Measurements from ENCODE around the gene IGLL1.
"Not testable (repeated sequence)": the region's sequence is repeated elsewhere in the genome, so short reads cannot be mapped to it uniquely, and the experiment has no call there.

The IGLL1 gene

DNA sequence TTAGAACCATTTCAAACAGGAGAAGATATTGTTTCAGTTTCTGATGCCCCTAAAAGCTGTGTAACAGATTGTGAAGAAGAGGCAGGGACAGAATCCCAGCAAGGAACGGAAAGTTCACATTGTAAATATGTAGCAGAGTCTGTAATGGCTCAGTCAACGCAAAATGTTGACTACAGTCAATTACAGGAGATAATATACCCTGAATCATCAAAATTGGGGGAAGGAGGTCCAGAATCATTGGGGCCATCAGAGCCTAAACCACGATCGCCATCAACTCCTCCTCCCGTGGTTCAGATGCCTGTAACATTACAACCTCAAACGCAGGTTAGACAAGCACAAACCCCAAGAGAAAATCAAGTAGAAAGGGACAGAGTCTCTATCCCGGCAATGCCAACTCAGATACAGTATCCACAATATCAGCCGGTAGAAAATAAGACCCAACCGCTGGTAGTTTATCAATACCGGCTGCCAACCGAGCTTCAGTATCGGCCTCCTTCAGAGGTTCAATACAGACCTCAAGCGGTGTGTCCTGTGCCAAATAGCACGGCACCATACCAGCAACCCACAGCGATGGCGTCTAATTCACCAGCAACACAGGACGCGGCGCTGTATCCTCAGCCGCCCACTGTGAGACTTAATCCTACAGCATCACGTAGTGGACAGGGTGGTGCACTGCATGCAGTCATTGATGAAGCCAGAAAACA, 40.8 kb downstream of the IGLL1 start:
- peak; percentile 67 for DNase-seq

DNA sequence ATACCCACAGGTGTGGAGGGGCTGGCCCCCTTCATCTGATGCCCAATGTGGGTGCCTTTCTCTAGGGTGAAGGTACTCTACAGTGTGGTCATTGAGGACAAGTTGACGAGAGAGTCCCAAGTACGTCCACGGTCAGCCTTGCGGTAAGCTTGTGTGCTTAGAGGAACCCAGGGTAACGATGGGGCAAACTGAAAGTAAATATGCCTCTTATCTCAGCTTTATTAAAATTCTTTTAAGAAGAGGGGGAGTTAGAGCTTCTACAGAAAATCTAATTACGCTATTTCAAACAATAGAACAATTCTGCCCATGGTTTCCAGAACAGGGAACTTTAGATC, 41.4 kb downstream of the IGLL1 start:
- not testable (repeated sequence) for DNase-seq

DNA sequence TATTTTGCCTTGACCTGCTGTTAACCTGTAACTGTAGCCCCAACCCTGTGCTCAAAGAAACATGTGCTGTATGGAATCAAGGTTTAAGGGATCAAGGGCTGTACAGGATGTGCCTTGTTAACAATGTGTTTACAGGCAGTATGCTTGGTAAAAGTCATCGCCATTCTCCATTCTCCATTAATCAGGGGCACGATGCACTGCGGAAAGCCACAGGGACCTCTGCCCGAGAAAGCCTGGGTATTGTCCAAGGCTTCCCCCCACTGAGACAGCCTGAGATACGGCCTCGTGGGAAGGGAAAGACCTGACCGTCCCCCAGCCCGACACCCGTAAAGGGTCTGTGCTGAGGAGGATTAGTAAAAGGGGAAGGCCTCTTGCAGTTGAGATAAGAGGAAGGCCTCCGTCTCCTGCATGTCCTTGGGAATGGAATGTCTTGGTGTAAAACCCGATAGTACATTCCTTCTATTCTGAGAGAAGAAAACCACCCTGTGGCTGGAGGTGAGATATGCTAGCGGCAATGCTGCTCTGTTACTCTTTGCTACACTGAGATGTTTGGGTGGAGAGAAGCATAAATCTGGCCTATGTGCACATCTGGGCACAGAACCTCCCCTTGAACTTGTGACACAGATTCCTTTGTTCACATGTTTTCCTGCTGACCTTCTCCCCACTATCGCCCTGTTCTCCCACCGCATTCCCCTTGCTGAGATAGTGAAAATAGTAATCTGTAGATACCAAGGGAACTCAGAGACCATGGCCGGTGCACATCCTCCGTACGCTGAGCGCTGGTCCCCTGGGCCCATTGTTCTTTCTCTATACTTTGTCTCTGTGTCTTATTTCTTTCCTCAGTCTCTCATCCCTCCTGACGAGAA, 42.0 kb downstream of the IGLL1 start:
- DNase-seq, result not testable (repeated sequence)

DNA sequence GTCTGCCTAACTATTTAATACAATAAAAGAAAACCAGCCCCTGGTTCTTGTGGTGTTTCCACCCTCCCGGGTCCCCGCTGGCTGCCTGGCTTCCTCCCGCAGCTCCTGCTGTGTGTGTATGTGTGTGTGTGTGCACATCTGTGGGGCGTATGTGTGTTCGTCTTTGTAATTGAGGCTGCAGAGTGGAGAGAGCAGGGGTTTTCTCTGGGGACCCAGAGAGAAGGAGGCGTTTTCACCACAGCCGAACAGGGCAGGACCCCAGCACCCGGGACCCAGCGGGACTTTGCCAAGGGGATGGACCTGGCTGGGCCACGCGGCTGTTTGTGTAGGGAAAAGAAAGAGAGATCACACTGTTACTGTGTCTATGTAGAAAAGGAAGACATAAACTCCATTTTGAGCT, 42.7 kb downstream of the IGLL1 start:
- no peak for DNase-seq

DNA sequence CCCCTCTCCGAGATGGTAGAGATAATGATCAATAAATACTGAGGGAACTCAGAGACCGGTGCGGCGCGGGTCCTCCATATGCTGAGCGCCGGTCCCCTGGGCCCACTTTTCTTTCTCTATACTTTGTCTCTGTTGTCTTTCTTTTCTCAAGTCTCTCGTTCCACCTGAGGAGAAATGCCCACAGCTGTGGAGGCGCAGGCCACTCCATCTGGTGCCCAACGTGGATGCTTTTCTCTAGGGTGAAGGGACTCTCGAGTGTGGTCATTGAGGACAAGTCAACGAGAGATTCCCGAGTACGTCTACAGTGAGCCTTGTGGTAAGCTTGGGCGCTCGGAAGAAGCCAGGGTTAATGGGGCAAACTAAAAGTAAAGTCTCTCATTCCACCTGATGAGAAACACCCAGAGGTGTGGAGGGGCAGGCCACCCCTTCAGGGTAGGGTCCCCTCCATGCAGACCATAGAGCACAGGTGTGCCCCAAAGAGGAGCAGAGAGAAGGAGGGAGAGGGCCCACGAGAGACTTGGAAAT, 43.2 kb downstream of the IGLL1 start:
- no peak for DNase-seq

DNA sequence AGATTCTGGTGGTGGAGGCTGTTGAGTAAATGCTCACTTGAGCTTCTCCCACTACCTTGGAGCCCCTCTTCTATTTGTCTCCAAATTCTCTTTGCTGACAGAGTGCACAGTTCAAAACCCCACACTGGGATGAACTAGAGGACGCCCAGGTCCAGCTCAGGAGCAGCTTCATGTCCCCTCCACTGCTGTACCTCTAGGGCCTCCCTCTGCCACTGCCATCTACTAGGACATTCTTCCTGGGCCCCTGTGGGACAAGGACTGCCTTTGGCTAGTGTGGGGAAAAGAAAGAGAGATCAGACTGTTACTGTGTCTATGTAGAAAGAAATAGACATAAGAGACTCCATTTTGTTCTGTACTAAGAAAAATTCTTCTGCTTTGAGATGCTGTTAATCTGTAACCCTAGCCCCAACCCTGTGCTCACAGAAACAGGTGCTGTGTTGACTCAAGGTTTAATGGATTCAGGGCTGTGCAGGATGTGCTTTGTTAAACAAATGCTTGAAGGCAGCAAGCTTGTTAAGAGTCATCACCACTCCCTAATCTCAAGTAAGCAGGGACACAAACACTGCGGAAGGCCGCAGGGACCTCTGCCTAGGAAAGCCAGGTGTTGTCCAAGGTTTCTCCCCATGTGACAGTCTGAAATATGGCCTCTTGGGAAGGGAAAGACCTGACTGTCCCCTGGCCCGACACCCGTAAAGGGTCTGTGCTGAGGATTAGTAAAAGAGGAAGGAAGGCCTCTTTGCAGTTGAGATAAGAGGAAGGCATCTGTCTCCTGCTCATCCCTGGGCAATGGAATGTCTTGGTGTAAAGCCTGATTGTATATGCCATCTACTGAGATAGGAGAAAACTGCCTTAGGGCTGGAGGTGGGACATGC, 44.1 kb downstream of the IGLL1 start:
- peak; percentile 14 for DNase-seq

DNA sequence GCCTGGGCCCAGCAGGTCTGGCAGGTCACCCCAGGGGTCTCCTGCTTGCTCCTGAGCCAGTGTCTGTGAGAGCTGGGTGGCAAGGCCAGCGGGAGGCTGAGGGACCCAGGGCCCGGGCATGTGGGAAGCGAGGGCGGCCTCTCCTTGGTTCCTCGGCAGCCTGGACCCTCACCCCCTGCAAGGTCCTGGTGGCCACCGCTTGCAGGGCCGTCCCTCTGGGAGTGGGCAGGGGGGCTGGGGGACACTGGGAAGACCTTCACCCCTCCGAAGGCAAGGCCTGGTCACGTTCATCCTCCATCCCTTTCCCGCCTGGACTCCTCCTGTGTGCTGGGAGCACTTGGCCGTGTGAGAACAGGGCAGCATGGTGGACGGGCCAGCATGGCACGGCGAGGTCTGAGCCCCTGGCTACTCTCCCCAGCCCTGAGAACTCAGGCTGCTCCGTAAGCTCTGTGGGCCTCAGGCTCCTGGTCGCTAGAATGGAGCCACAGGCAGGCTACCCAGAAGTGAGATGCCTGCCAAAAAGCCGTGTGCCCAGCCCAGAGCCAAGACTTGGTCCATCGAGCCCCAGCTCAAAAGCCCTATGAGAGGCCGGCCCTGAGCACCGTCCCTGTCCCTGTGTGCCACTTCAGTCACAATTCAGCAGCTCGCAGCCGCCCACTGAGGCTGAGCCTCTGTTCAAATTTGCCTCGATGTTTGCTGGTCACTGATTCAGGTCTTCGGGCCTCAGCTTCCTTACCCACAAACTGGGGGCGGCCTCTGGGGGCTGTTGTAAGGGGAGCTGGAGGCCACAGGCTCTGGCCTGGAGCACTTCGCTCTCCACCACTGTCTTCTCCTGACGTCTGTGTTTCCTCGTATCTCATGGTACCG, 45.0 kb downstream of the IGLL1 start:
- DNase-seq, result no peak

DNA sequence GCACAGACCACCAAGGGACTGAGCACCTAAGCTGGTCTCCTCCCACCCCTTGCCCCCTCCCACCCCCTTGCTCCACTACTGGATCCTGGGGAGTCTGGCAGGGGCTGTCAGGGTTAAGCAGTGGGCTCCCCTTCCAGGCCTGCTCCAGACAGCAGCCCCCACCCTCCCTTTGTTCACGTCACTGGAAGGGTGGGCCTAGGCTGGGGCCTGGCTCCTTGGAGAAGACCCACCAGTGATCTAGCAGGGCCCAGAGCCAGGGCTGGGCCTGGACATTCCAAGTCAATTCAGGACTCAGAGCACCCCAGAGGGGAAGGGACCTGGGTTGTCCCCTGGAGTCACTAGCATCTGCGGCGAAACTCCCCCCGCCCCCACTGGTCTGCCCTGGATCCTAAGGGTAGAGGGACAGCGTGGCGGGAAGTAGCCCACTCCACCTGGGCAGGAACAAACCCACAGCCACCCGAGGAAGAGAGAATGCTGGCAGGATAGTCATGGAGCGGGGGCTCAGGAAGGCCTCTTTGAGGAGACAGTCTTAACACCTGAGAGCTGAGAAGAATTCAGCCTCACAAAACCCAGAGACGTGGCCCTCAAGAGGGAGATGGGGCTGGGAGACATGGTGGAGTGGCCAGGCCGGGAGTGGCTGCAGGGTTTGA, 45.8 kb downstream of the IGLL1 start:
- DNase-seq, result no peak

DNA sequence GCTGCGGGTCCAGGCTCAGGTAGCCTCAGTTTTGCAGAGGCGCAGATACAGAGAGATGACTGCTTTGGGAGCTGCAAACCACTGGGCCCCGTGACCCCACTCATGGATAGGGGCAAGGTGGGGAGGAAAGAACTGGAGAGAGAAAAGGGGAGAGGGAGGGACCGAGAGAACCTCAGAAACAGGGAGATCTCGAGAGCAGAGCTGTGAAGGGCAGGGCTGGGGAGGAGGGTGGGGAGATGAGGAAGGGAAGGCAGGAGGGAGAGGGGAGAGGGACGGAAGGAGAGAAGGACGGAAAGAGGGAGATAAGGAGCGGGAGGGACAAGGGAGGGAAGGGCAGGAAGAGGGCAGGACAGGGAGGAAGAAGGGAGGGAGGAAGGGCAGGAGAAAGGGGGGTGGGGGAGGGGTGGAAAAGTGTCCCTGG, 46.3 kb downstream of the IGLL1 start:
- no peak for DNase-seq

DNA sequence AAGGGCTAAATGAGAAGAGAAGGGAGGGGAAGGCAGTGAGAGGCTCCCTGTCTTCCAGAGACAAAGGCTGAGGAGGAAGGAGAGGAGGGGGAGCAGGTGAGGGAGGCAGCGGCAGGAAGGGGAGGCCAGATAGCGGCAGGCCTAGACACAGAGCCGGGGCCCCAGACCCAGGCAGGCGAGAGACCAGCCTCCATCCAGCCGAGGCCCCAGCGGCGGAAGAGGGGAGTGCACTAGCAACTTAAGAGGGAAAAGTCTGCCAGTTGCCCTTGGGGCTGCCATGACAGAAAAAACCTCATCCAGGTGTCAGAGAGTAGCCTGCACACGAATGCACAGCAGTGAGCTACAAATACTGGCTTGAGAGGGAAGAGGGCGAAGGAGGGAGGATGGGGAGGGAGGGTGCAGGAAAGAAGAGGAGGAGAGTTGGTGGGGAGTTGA, 46.7 kb downstream of the IGLL1 start:
- DNase-seq, result no peak

DNA sequence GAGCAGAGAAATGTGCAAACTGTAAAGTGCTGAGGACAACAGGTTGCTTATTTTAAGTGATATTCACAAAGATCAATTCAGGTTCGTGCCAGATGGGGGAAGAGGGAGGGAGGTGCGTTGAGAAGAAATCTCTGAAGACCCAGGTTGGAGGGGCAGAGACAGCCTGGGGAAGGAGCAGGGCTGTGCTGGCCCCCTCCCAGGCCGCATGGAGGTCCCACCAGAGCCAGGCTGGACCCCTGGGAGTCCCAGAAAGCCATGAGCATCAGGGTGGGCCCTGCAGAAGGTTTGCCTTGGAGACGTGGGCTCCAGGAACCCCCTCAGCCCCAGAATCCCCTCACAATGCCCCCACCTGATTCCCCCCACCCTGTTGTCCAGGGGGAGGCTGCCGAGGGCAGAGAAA, 47.4 kb downstream of the IGLL1 start:
- DNase-seq, result no peak

DNA sequence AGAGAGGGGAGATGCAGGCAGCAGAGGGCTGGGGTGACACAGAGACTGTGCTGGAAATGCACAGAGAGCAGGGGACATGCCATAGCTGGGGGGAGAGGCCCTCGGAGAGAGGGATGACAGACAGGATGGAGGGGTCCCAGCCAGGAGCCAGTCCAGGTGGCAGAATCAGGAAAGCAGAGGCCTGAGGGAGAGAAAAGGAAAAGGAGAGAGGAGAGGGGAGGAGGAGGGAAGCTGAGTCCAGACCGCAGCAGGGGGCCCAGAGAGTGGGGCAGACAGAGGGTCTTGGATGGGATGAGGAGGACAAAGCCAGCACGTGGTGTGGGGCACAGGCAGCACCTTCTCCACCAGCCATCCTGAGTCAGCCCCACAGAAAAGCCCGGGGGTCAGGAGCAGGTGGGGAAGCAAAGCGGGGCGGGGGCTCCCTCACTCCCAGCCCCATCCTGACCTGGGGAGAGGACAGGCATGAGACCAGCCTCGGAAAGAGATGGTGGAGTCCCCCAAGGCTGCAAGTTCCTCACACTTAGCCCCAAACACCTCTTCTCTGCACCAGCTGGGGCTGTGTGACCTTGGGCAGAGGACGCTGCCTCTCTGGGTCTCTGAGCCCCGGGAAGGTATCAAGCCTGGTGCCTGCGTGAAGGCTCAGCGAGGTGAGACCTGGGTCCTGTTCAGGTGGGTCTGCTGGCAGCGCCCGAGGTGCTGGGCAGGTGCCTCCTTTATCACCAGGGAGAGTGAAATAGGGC, 48.0 kb downstream of the IGLL1 start:
- DNase-seq, result no peak

DNA sequence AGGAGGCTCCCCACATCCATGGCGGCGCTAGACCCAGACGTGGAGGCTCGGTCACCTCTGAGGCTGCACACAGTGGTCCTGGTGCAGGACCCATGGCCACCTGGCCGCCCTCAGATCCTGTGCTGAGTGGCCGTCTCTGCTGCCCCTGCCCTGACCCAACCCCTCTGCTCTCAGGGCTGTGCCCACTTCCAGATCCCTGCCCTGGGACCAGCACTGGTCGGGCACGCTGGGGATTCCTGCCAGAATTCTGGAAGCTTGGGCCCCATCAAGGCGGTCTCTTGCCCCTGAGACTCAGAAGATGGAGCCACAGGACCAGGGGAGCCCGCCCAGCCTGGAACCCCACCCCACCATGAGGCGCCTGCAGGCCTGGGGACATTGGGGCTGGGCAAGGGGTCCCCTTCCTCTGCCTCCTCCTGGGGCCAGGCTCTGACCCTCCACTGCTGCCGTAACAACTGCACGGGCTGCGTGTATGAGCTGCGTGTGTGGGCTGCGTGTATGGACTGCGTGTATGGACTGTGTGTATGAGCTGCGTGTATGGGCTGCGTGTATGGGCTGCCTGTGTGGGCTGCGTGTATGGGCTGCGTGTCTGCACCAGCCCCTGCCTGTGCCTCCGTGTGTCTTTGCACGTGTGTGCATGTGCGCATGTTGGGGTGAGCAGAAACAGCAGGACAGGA, 48.7 kb downstream of the IGLL1 start:
- no peak for DNase-seq

DNA sequence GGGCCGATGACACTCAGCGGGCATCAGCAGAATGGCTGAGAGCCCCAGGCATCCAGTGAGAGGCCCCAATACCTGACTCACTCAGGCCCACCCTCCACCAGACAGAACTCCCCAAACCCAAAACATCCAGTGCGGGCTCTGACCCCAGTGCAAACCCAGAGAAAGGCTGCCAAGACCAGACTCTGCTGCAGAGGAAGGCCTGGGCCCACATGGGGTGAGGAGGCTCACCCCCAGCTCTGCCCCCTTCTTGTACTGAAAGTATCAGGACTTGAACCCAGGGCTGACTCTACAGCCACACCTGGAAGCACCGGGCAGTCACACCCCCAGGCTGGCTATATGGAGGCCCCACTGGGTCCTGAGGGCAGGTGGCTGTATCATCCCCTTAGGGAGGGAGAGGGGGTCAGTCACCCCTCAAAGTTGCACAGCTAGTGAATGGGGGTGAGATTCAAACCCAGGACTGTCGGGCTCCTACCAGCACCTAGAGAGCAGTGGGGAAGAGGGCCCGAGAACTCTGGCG, 49.3 kb downstream of the IGLL1 start:
- no peak for DNase-seq

DNA sequence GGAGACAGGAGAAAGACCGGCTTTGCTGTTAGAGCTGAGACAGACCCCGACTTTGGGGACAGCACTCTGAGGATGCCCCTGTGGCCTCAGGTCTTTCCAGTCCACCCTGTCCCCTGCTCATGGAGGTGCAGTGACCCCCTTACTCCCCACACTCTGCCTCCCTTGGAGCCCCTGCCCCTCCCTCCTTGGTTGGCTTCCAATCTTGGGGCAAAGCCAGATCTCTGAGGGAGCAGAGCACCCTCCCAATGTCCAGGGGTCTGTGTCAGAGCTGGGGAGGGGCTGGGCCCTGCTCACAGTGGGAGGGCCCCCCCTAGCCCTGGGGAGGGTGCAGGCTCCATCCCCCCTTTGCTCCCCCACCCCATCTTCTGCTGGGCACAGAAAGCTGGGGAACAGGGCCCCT, 50.0 kb downstream of the IGLL1 start:
- DNase-seq, result no peak

DNA sequence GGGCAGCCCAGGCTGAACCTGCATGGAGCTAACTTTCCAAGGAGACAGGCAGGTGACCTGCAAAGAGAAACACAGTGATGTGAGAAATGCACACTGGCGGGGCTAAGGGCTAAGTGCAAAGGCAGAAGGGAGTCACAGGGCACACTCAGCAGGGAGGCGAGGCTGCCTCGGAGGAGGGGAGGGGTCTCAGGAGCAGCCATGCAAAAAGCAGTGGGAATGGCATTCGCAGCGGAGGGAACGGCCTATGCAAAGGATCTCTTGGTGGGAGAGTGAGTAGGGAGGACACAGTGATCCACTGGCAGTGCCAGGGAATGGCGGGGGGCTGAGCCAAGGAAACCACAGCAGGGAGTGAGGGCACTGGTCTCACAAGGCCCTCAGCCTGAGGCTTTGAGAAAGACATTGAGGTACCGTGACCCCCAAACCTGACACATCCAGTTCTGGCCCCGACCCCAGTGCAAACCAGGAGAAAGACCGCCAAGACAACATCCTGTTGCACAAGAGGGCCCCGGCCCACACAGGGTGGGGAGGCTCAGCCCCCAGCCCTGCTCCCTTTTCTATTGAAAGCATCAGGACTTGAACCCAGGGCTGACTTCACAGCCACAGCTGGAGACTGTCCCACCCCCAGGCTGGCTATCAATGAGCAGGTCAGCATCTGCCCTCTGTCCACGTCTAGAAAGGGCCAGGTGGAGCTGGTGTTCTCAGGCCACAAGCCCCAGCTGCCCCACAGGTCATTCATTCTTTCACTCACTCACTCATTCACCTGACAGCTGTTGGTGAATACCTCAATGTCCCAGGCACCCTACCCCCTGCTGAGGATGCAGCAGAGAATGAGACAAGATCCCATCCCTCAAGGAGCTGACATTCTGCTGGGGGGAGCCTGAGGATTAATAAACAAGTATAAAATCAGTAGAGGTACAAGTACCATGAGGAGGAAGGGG, 50.7 kb downstream of the IGLL1 start:
- no peak for DNase-seq

DNA sequence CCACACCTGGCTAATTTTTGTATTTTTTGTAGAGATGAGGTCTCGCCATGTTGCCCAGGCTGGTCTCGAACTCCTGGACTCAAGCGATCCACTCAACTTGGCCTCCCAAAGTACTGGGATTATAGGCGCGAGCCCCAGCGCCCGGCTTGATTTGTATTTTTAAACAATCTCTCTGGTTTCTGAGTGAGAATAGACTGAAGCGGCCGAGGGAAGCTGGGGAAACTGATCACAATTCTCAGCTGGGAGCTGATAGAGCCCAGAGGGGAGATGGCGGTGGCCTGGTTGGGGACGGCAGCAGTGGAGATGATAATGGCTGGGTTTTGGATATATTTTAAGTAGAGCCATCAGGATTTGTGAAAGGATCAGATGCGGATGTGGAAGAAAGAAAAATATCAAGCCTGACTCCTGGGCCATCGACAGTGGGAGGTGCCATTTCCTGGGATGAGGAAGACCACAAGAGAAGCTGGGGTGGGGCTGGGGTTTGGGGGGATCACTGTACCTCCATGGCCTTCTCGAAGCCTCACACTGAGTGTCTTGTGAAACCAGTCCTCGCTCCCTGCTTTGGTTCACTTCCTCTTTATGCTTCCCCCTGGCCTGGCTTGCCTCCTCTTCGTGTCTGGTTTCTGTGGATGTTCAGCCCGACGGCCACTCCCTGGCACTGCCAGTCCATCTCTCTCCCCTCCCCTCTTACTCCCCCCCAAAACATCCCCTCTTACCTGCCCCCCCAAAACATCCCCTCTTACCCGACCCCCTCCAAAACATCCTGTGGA, 51.9 kb downstream of the IGLL1 start:
- DNase-seq, result no peak

Data from NCI-H748 treated with DMSO at 0.1 percent for 48 hours (cell line).